ENCODE results near the gene ITLN1. TPM values are rescaled to one million over a fixed set of nuclear protein-coding genes. Genes with fewer than 3 reads are reported as not detected.
"Not testable (repeated sequence)": the region's sequence is repeated elsewhere in the genome, so short reads cannot be mapped to it uniquely, and the experiment has no call there.

Gene ITLN1
- total and polyA plus RNA-seq, 2 donors (not counting 3 experiments of a cell fraction or from before 2014, with no cell fraction given), result 0.12 TPM; not detected in 1

- Histone ChIP-seq H3K36me3 (ENCODE audit: control insufficient read depth in 2 of 2, extremely low read depth in 1 of 2, insufficient read depth in 2 of 2, low read length in 2 of 2) (no peaks in the 10 kb centered on the region), H3K4me2 (ENCODE audit: insufficient read depth, low read length) (no peak overlapping the region), H4K20me1 (replicated peaks; ENCODE audit: control insufficient read depth, extremely low read depth, insufficient read depth, low read length) (no peaks in the 10 kb centered on the region), H3K9me1 (replicated peaks; ENCODE audit: control insufficient read depth, extremely low read depth, insufficient read depth, low read length) (no peaks in the 10 kb centered on the region), H3K9ac (replicated peaks; ENCODE audit: extremely low read depth, insufficient read depth, low read length) (no peak overlapping the region), H3K27me3 (ENCODE audit: control insufficient read depth in 2 of 2, insufficient read depth in 2 of 2, low read length in 2 of 2) (no peaks in the 10 kb centered on the region), H3K9me3 (replicated peaks; ENCODE audit: control insufficient read depth, insufficient read depth, low read length) (no peaks in the 10 kb centered on the region), H3K4me1 (ENCODE audit: control insufficient read depth, extremely low read depth, insufficient read depth, low read length) (no peaks in the 10 kb centered on the region), H2AFZ (ENCODE audit: low read depth, low read length) (no peak overlapping the region), H3K27ac (ENCODE audit: insufficient read depth, low read depth, low read length) (no peak overlapping the region), H3K4me3 (replicated peaks in 1 of 3; ENCODE audit: insufficient read depth in 1 of 3, low read depth in 1 of 3, low read length in 3 of 3) (no peak overlapping the region), H3K79me2 (ENCODE audit: control insufficient read depth, insufficient read depth, low read length) (no peaks in the 10 kb centered on the region)
- dilution Hi-C loops (cut with MboI; ENCODE audit: extremely low pct_ligation_motif_present, low sequenced_read_pairs) (no loop called here), intact Hi-C loops (cut with micrococcal nuclease) (no loop called here)
- no peak for FAIRE-seq
- DNase-seq (ENCODE audit: low read depth, low spot score), result no peak
- ChIA-PET POLR2A (no interaction called here), CTCF (no interaction called here)
- no peak for TF ChIP-seq POLR2A (IDR thresholded peaks at IDR 0.05; ENCODE audit: low read depth, low read length)
- TF ChIP-seq MAX (IDR thresholded peaks at IDR 0.05; ENCODE audit: insufficient read depth, insufficient read length), result no peak
- no peak for TF ChIP-seq MYC (IDR thresholded peaks at IDR 0.05; ENCODE audit: low read depth, low read length)
- TF ChIP-seq GATA2 (IDR thresholded peaks at IDR 0.05; ENCODE audit: insufficient read depth, insufficient read length, low read depth, low read length), result no peak
- TF ChIP-seq JUN (IDR thresholded peaks at IDR 0.05; ENCODE audit: borderline replicate concordance, insufficient read depth, insufficient read length, low read depth), result no peak
- no peak for TF ChIP-seq FOS (IDR thresholded peaks at IDR 0.05; ENCODE audit: borderline replicate concordance, insufficient read depth, low read length)
- no peak for TF ChIP-seq CTCF (IDR thresholded peaks at IDR 0.05; ENCODE audit: extremely low read depth in 1 of 2, insufficient read depth in 1 of 2, low read depth in 1 of 2, low read length in 2 of 2)
- BruUV-seq (replicated peaks), result no TSS peak
Measured at GRCh38 chr1:160876311-160876710, 8.7 kb downstream of the ITLN1 start.

GRCh38 chr1:160875591-160875990 lies 9.4 kb downstream of the ITLN1 start:
- H3K9me1 ChIP-seq (replicated peaks; ENCODE audit: control insufficient read depth, extremely low read depth, insufficient read depth, low read length); H2AFZ ChIP-seq (ENCODE audit: low read depth, low read length); intact Hi-C loops (cut with micrococcal nuclease); H4K20me1 ChIP-seq (replicated peaks; ENCODE audit: control insufficient read depth, extremely low read depth, insufficient read depth, low read length); H3K4me1 ChIP-seq (ENCODE audit: control insufficient read depth, extremely low read depth, insufficient read depth, low read length); H3K79me2 ChIP-seq (ENCODE audit: control insufficient read depth, insufficient read depth, low read length); H3K36me3 ChIP-seq (ENCODE audit: control insufficient read depth in 2 of 2, extremely low read depth in 1 of 2, insufficient read depth in 2 of 2, low read length in 2 of 2); H3K27me3 ChIP-seq (ENCODE audit: control insufficient read depth in 2 of 2, insufficient read depth in 2 of 2, low read length in 2 of 2); BruUV-seq (replicated peaks); POLR2A ChIA-PET; H3K9ac ChIP-seq (replicated peaks; ENCODE audit: extremely low read depth, insufficient read depth, low read length); H3K9me3 ChIP-seq (replicated peaks; ENCODE audit: control insufficient read depth, insufficient read depth, low read length); dilution Hi-C loops (cut with MboI; ENCODE audit: extremely low pct_ligation_motif_present, low sequenced_read_pairs); DNase-seq (ENCODE audit: low read depth, low spot score); CTCF ChIA-PET; H3K4me3 ChIP-seq (replicated peaks in 1 of 3; ENCODE audit: insufficient read depth in 1 of 3, low read depth in 1 of 3, low read length in 3 of 3); FAIRE-seq; H3K27ac ChIP-seq (ENCODE audit: insufficient read depth, low read depth, low read length); H3K4me2 ChIP-seq (ENCODE audit: insufficient read depth, low read length): not testable (repeated sequence)
